Heart left ventricle (tissue), 16 donors: ENCODE results near the gene LENG9. TPM values are rescaled to one million over a fixed set of nuclear protein-coding genes. Genes with fewer than 3 reads are reported as not detected.
"Not testable (repeated sequence)": the region's sequence is repeated elsewhere in the genome, so short reads cannot be mapped to it uniquely, and the experiment has no call there.

Experiments used
- ATAC-seq, 4 donors: fragments of 200-7000 bp; cut with Tn5 transposase; one replicate each; pipeline ENCODE4 v1.9.1; 2020 to 2022; ENCODE audit warnings: moderate library complexity in 4 of 4, mild to moderate bottlenecking in 3 of 4, moderate number of reproducible peaks in 1 of 4
- DNase-seq, 5 donors: peaks; one replicate each; pipeline ENCODE4 v3.0.0-alpha.2; 2020
- H3K27ac ChIP-seq, 12 donors: fragments of 200-600 bp; sonication (generic) in 4 of 12; one replicate each; pipeline versions ENCODE4 v1.5.0 to v1.8.0; 2016 to 2022; ENCODE audit warnings: mild to moderate bottlenecking in 2 of 12
- H3K27me3 ChIP-seq, 9 donors: fragments of 200-600 bp; sonication (generic) in 2 of 9; one replicate each; pipeline versions ENCODE4 v1.5.1 to v1.8.0; 2016 to 2022; ENCODE audit warnings: mild to moderate bottlenecking in 3 of 9
- H3K36me3 ChIP-seq, 9 donors: fragments of 200-600 bp; sonication (generic) in 2 of 9; one replicate each; pipeline versions ENCODE4 v1.5.0 to v1.8.0; 2018 to 2022; ENCODE audit warnings: mild to moderate bottlenecking in 2 of 9
- H3K4me1 ChIP-seq, 12 donors: fragments of 200-600 bp; sonication (generic) in 4 of 12; one replicate each; pipeline versions ENCODE4 v1.5.0 to v1.8.0; 2016 to 2022; ENCODE audit warnings: mild to moderate bottlenecking in 3 of 12
- H3K4me3 ChIP-seq, 12 donors: fragments of 200-600 bp; sonication (generic) in 4 of 12; one replicate each; pipeline versions ENCODE4 v1.5.0 to v1.8.0; 2017 to 2022; ENCODE audit warnings: mild to moderate bottlenecking in 9 of 12, moderate library complexity in 4 of 12
- H3K9me3 ChIP-seq, 12 donors: fragments of 200-600 bp; sonication (generic) in 4 of 12; one replicate each; pipeline versions ENCODE4 v1.5.0 to v1.8.0; 2016 to 2022; ENCODE audit warnings: mild to moderate bottlenecking in 1 of 12
- POLR2A ChIP-seq, 2 donors: fragments of 450-650 bp; IDR thresholded peaks; one replicate each; pipeline ENCODE4 v1.6.1; 2017; ENCODE audit warnings: antibody characterized with exemption in 2 of 2, mild to moderate bottlenecking in 2 of 2, moderate library complexity in 2 of 2
- WGBS, 4 donors: extraction: QIAGEN DNeasy Blood & Tissue Kit in 2 of 4; methylation state at CpG; one replicate each; pipeline versions ENCODE4 v1.1.5 to v1.1.7; 2013 to 2018; 5-methylcytosine and 5-hydroxymethylcytosine counted together
- intact Hi-C, 10 donors: fragments of 100-400 bp; cut with DNase I; formaldehyde crosslinking; loops; one replicate each; pipeline versions ENCODE4 v1.11.1 to v1.14.2; 2022
- polyA plus RNA-seq, 2 donors: library from polyadenylated mRNA; stranded (reverse); fragments of 200-250 nt; gene quantifications; one replicate each; pipeline ENCODE4 v1.2.3, GENCODE V29; 2013
- total RNA-seq, 9 donors: library from RNA; depleted of rRNA in 2 of 9; stranded (reverse); fragments of >200 nt in 2 of 9; fragmentation: NEBNext Ultra II Directional in 3 of 9; extraction: Animal tissue kit (Norgen Biotek cat#: 25700) in 3 of 9; gene quantifications; one replicate each; pipeline versions ENCODE4 v1.1.0 to v1.2.4, GENCODE V29; 2016 to 2023
- TF ChIP-seq, protein P1 (sequence below), 12 donors: fragments of 200-600 bp; sonication (generic) in 4 of 12; IDR thresholded peaks; one replicate each; pipeline versions ENCODE4 v1.5.0 to v1.8.0; 2018 to 2022; ENCODE audit warnings: antibody characterized with exemption in 12 of 12, mild to moderate bottlenecking in 5 of 12
- donor health status: ischemic (EF 13 %, LVEDD 7.1; RV severe dilation, severe dysfunction).
- donor health status: healthy with polysubstance abuse.
- donor health status: DM: no; HTN: yes; CAD: no.
- donor health status: DM: no; HTN: no; CAD: no.
- donor health status: ischemic (EF 25% LVEDD 6.9; RV normal size, moderate dysfunction).
- donor health status: ischemic (EF 25% LVEDD 5.7; RV mildly dilated, moderate dysfunction).
- donor health status: healthy.
- donor health status: DM: yes; HTN: yes; CAD: no.
- donor health status: ischemic (EF 35%, LVEDD 5.7; RV mildly dilated, moderate dysfunction).
- donor health status: nonischemic (EF 11% LVEDD 7.7; RV severe dilation, severe dysfunction).
- donor health status: DM: yes; HTN: yes; CAD: no.
- donor health status: PGD.
- donor health status: ischemic (EF 29% LVEDD 5.4; RV normal size, mild dysfunction).
- donor health status: nonischemic (EF 23%, LVEDD 6.1; RV moderate dilation, normal function).

The LENG9 gene
- total and polyA plus RNA-seq, 11 donors: 1.4 to 4.1 (median 2.1) TPM

DNA sequence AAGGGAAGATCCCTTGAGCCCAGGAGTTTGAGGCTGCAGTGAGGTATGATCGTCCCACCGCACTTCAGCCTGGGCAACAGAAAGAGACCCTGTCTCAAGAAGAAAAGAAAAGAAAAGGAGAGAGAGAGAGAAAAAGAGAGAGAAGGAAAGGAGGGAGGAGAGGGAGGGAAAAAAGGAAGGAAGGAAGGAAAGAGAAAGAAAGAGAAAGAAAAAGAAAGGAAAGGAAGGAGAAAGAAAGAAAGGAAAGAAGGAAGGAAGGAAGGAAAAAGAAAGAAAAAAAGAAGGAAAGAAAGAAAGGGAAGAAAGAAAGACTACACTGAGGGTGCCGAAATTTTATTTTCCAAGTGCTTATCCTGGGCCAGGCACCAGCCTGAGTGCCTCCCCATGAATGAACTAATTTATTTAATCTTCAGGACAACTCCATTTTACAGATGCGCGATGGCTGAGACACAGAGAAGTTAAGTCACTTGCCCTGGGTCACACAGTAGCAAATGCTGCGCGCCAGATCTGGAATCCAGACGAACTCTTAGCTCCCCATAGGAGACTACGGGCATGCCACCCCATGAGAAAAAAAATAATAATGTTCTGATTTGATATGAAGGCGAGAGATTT, 6.8 kb upstream of the LENG9 start:
- H3K27me3 ChIP-seq: peaks cover 0 to 43% (median 5%) of the 10 kb centered on the region in 9 donors
- peak overlapping the region in 9 of 12 donors; percentile 52 to 72 (median 57) for H3K4me3 ChIP-seq
- intact Hi-C loops: no loop called here
- H3K27ac ChIP-seq: peak overlapping the region; percentile 61 to 93 (median 83)
- H3K9me3 ChIP-seq: no peaks in the 10 kb centered on the region
- peaks cover 6 to 38% (median 26%) of the 10 kb centered on the region in 12 donors for H3K4me1 ChIP-seq
- ATAC-seq: no peak
- TF ChIP-seq POLR2A (IDR thresholded peaks at IDR 0.05): no peak
- TF ChIP-seq, protein P1, sequence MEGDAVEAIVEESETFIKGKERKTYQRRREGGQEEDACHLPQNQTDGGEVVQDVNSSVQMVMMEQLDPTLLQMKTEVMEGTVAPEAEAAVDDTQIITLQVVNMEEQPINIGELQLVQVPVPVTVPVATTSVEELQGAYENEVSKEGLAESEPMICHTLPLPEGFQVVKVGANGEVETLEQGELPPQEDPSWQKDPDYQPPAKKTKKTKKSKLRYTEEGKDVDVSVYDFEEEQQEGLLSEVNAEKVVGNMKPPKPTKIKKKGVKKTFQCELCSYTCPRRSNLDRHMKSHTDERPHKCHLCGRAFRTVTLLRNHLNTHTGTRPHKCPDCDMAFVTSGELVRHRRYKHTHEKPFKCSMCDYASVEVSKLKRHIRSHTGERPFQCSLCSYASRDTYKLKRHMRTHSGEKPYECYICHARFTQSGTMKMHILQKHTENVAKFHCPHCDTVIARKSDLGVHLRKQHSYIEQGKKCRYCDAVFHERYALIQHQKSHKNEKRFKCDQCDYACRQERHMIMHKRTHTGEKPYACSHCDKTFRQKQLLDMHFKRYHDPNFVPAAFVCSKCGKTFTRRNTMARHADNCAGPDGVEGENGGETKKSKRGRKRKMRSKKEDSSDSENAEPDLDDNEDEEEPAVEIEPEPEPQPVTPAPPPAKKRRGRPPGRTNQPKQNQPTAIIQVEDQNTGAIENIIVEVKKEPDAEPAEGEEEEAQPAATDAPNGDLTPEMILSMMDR (IDR thresholded peaks at IDR 0.05): no peak
- no peak for DNase-seq
- WGBS, 4 donors: 71 to 77% (median 72%) methylated on average over 10 of the region's 10 CpGs
- peaks cover 0 to 3% (median 0%) of the 10 kb centered on the region in 9 donors for H3K36me3 ChIP-seq

DNA sequence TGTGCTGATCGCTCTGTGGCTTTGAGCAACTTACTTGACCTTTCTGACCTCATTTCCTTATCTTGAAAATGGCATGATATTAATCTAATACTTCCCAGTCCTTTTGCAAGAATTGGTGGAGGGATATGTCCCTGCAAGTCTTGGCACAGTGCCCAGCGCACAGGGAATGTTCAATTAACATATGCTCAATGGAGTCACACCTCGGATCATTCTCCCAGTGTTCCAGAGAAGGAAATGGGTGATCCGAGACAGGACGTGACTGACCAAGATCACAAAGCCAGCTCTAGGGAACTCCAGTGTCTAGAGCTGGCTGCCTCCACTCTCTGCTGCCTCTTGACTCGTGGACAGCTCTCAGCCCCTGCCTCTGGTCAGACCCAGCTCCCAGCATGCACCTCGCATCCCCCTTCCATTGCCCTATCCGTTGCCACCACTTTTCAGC, 5.9 kb upstream of the LENG9 start:
- Histone ChIP-seq H3K27ac (peak overlapping the region; percentile 61 to 93 (median 83)), H3K4me1 (peaks cover 6 to 42% (median 27%) of the 10 kb centered on the region in 12 donors), H3K36me3 (peaks cover 0 to 3% (median 0%) of the 10 kb centered on the region in 9 donors), H3K9me3 (no peaks in the 10 kb centered on the region), H3K4me3 (no peak overlapping the region), H3K27me3 (peaks cover 0 to 37% (median 5%) of the 10 kb centered on the region in 9 donors)
- intact Hi-C loops: no loop called here
- DNase-seq: peak; percentile 71 to 86 (median 80)
- TF ChIP-seq, protein P1 (IDR thresholded peaks at IDR 0.05): no peak
- TF ChIP-seq POLR2A (IDR thresholded peaks at IDR 0.05): no peak
- ATAC-seq: peak; percentile 6 to 65 (median 30)
- WGBS, 4 donors: 24 to 38% (median 35%) methylated on average over 8 of the region's 8 CpGs

DNA sequence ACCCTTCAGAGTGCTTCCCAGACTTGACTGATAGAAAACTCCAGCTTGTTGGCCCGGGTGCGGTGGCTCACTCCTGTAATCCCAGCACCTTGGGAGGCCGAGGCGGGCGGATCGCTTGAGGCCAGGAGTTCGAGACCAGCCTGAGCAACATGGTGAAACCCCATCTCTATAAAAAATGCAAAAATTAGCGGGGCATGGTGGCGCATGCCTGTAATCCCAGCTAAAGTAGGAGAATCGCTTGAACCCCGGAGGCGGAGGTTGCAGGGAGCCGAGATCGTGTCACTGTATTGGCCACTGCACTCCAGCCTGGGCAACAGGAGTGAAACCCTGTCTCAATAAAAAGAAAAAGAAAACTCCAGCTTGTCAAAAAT, 2.5 kb upstream of the LENG9 start:
- WGBS, 4 donors: 95 to 97% (median 95%) methylated on average over 14 of the region's 14 CpGs
- intact Hi-C loops, H3K9me3 ChIP-seq, DNase-seq, H3K4me3 ChIP-seq, ATAC-seq, H3K27ac ChIP-seq: not testable (repeated sequence)
- Histone ChIP-seq H3K27me3 (peaks cover 0 to 24% (median 3%) of the 10 kb centered on the region in 9 donors), H3K36me3 (peaks cover 0 to 15% (median 10%) of the 10 kb centered on the region in 9 donors), H3K4me1 (peaks cover 6 to 54% (median 39%) of the 10 kb centered on the region in 12 donors)

DNA sequence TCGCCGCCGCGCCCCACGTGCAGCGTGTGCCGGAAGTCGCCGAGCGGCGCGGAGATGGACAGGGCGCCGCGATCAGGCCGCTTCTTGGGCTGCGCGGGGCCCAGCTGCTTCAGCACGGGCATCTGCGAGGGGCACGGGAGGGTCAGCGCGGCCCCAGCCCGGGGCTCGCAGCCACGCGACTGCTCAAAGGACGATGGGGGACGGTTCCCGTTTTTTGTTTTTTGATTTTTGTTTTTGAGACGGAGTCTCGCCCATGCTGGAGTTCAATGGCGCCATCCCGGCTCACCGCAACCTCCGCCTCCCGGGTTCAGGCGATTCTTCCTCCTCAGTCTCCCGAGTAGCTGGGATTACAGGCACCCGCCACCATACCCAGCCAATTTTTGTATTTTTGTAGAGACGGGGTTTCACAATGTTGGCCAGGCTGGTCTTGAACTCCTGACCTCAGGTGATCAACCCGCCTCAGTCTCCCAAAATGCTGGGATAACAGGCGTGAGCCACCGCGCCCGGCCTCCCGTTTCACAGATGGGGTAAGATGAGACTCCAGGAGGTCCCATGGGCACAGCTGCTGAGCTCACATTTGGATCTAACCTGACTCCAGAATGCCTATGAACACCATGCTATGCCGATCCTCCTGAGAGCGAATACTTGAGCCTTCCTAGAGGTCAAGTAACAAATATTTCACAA, 2.0 kb upstream of the LENG9 start:
- Histone ChIP-seq H3K27me3 (peaks cover 0 to 19% (median 3%) of the 10 kb centered on the region in 9 donors), H3K4me1 (peaks cover 6 to 54% (median 34%) of the 10 kb centered on the region in 12 donors), H3K27ac (no peak overlapping the region), H3K4me3 (peak overlapping the region in 1 of 12 donors; percentile 59), H3K9me3 (no peaks in the 10 kb centered on the region), H3K36me3 (peaks cover 0 to 20% (median 16%) of the 10 kb centered on the region in 9 donors)
- intact Hi-C loops: no loop called here
- ATAC-seq (no peak), DNase-seq (no peak)
- TF ChIP-seq, protein P1 (IDR thresholded peaks at IDR 0.05): no peak
- TF ChIP-seq POLR2A (IDR thresholded peaks at IDR 0.05): no peak
- 71 to 90% (median 83%) methylated on average over 31 to 49 of the region's 49 CpGs for WGBS, 4 donors
